IPS-18c (cell line): ENCODE data around the gene SCAP.

Source experiments
- H3K4me3 ChIP-seq: 2 replicates; pipeline ENCODE4 v1.7.0; 2013; ENCODE audit warnings: low read depth, mild to moderate bottlenecking, low read length, moderate library complexity; ENCODE audit not compliant: insufficient read depth
- H3K9me3 ChIP-seq: one replicate; pipeline ENCODE4 v1.6.1; 2013; ENCODE audit warnings: mild to moderate bottlenecking, low read length, moderate library complexity; ENCODE audit not compliant: control insufficient read depth, insufficient read depth

SCAP gene

GRCh38 chr3:47423548-47424145 lies 52.1 kb downstream of the SCAP start:
- Histone ChIP-seq H3K4me3 (no peak overlapping the region), H3K9me3 (no peaks in the 10 kb centered on the region)

GRCh38 chr3:47422743-47423142 lies 53.0 kb downstream of the SCAP start:
- Histone ChIP-seq H3K9me3 (no peaks in the 10 kb centered on the region), H3K4me3 (no peak overlapping the region)

DNA sequence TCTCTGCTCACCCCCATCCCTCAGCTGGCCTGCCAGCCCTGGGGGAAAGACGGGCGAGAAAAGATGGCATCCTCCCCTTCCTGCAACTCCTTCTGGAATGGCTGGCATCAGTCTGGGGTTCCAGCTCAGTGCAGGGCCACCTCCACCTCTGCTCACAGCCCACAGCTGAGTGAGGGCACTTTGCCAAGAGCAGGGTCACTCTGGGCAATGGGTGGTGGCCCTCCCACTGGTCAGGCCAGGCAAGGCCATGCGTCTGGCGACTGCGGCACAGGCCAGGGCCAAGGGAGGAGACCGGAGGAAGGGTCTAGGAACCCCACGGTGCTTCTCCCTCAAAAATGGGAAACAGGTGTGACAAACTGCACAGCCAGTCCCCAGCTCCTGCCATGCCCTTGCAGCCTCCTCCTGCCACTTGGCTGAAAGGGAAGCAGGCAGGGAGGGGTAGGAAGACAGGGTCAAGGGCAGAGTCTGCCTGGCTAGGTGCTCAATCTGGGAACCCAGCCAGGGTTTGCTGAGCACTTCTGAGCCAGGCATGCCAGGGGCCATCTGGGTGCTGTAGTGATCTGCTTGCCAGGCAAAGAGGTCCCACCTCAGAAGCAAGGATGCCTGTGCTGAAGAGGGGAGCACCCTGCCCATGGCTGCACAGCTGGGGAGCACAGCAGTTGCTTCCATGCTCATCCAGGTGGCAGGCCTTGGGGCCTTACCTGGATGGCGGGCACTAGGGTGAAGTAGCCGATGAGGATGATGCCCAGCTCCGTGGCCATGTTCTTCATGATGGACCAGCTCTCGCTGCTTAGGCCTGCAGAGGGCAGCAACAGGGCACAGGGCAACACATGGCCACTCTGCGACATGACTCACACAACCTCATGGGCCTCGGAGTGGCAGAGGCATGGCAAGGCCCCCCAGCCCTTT lies 53.7 kb downstream of the SCAP start:
- Histone ChIP-seq H3K9me3 (no peaks in the 10 kb centered on the region), H3K4me3 (no peak overlapping the region)

DNA sequence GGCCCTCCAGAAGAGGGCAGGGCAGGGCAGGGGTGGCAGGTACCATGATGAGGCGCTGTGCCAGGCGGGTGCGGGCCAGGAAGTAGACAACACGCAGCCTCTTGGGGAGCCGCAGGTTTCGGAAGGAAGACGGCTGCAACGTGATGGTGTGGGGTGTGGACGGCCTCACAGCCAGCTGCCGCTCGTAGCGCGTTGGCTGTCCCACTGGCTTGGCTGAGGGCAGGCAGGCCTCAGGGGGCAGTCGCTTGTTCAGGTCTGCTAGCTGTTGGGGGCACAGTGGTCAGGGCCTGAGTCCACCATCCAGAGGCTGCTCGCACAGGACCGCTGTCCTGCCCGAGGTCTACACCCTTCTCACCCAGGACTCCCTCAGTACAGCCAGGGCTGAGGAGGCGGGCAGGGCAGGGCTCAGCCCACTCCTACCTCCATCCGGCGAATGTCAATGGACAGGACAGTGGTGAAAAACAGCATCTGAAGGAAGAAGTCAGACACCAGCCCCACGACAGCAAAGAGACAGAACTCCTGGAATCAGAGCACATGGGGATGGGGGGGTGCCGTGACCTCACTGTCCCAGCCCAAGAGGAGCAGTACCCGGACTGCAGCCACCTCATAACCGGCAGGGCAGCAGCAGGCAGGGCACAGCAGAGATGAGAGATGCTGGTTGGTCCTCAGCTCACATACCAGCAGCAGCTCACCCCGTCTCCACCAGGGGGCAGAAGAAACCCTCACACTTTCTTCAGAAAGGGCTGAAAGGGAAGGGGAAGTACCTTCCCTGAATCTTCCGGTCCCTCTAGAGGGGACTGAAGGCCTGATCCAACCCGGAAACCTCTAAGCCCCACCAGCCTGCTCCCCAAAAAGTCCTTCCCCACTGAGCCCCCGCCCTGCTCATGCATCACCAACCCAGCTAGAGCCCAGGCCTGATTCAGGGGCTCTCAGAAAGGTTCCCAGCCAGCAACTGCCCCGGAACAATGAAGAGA lies 54.9 kb downstream of the SCAP start:
- H3K9me3 ChIP-seq: no peaks in the 10 kb centered on the region
- no peak overlapping the region for H3K4me3 ChIP-seq

DNA sequence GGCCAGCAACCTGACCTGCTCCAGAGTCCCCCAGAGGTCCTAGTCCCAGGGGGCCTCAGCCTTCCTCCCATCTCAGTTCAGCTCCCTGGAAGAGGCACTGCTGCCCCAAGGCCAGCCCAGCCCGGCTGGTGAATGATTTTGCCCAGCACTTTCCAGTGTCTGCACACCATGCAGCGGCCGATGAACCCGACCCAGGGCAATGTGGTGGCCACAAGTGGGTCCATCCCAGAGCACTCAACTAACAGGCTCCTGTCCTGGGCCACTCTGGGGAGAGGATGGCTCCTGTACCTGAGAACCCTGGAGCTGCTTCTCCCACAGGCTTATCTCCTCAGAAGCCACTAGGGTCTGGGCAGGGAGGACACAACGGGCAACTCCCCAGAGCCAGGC lies 55.7 kb downstream of the SCAP start:
- Histone ChIP-seq H3K9me3 (no peaks in the 10 kb centered on the region), H3K4me3 (no peak overlapping the region)

DNA sequence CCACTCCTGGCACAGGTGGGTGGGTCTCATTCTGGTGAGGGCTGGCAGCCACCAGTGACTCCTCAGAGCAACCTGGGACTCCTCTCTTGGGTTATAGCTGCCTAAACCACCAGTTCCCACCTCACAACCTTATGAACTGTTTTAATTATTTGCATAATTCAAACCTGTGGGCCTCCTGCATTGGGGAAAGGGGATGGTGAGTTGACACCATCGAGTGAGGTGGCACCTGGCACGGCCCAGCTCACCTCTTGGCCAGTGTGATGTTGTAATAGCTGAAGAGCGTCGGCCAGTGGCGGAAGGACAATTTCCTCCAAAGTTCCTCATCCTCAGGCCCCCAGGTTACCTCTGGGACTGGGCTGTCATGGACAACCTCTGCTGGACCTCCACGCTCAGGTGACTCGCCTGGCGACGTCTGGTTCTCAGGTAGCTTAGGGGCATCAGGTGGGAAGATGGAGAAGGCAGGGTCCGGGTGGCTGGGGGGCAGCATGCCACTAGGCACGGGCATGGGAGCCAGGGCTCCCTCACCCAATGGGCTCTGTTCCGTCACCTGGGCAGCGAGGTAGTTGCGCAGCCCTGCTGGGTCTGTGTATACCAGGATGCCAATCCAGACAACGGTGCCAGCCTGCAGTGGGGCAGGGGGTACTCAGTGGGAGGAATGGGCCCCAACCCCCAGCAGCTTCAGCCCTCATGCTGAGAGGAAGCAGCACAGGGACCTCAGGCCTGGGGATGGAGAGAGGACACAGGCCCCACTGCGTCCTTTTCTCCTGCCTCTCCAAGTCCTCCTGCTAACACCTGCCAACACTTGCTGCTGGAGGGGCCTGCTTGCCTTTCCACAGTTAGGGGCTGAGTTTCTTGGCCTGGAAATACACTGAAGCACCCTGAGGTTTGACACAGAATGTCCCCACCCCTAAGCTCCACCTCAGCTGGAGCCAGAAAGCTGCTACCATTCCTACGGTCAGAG lies 56.4 kb downstream of the SCAP start:
- Histone ChIP-seq H3K9me3 (no peaks in the 10 kb centered on the region), H3K4me3 (no peak overlapping the region)

- no peaks in the 10 kb centered on the region for H3K9me3 ChIP-seq
- no peak overlapping the region for H3K4me3 ChIP-seq
Observed at GRCh38 chr3:47418167-47419082, 57.3 kb downstream of the SCAP start.

DNA sequence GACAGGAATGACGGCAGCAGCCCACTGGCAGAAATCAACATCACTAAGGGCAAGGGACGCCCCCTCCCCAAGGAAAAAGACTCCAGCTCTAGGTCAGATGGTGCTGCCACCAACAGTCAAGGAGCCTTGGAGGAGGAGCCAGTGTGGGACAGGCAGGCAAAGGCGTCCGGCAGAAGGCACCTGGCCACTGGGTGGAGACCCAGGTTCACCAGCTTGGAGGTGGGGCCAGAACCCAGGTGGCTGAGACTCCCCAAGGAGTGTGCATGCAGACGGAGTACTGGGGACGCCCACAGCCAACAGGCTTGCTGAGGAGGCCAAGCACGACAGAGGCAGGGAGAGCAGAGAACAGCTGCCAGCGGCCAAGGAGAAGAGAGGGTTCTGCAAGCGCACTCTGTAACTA lies 59.7 kb downstream of the SCAP start:
- Histone ChIP-seq H3K9me3 (no peaks in the 10 kb centered on the region), H3K4me3 (no peak overlapping the region)

GRCh38 chr3:47414666-47415587 lies 60.8 kb downstream of the SCAP start:
- Histone ChIP-seq H3K9me3 (no peaks in the 10 kb centered on the region), H3K4me3 (no peak overlapping the region)

DNA sequence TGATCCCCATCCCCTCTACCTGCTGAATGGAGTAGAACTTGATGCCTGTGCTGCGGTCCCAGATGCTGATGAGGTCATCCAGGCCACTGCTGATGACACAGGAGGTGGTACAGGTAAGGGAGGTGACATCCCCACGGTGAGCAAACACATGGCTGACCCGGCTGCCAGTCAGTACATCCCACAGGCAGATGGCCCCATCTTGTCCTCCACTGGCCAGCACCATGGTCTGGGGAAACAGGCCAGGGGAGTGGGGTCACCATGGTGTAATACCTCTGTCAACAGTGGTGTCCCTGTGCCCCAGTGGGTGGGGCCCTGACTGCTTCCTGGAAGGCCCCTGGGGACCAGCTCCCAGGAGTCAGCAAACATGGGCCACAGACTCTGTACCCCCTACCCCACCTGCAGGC lies 61.6 kb downstream of the SCAP start:
- Histone ChIP-seq H3K9me3 (no peaks in the 10 kb centered on the region), H3K4me3 (no peak overlapping the region)

DNA sequence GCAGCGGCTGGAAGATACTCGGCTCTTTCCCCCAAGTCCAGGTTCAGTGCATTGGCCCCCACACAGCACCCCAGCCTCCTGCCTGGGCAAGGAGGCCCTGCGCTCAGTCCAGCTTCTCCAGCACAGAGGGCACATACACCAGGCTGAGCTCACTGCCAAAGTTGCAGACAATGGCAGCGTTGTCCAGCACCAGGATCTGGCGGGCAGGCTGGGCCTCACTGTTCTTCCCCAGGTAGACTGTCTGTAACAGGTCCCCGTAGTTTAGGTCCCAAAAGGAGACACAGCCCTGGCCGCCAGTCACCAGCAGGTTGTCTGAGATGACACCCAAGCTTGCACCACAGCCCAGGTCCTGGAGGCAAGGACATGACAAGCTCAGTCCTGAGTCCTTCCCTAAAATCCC lies 62.0 kb downstream of the SCAP start:
- H3K9me3 ChIP-seq: no peaks in the 10 kb centered on the region
- H3K4me3 ChIP-seq: no peak overlapping the region

GRCh38 chr3:47412842-47413520 lies 62.8 kb downstream of the SCAP start:
- Histone ChIP-seq H3K9me3 (no peaks in the 10 kb centered on the region), H3K4me3 (no peak overlapping the region)

GRCh38 chr3:47412453-47412756 lies 63.3 kb downstream of the SCAP start:
- Histone ChIP-seq H3K9me3 (no peaks in the 10 kb centered on the region), H3K4me3 (no peak overlapping the region)

DNA sequence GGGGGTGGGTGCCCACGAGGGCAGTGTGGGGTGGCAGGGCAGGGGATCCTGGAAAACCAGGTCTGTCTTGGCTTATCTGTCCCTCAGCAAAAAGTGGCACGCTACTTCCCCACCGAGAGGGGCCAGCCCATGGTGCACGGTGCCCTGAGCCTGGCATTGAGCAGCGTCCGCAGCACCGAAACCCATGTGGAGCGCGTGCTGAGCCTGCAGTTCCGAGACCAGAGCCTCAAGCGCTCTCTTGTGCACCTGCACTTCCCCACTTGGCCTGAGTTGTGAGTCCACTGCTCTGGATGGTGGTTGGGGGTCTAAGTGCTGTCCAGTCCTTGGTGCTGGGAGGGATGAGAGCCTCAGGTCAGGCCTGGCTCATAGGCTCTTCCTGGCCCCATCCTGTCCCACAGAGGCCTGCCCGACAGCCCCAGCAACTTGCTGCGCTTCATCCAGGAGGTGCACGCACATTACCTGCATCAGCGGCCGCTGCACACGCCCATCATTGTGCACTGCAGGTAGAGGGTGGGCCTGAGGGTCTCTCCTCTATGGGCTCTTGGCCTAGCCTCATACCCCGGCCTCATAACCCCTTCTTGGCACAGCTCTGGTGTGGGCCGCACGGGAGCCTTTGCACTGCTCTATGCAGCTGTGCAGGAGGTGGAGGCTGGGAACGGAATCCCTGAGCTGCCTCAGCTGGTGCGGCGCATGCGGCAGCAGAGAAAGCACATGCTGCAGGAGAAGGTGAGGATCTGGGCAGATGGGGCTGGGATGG lies 63.9 kb downstream of the SCAP start:
- H3K9me3 ChIP-seq: no peaks in the 10 kb centered on the region
- H3K4me3 ChIP-seq: no peak overlapping the region
